Keratinocyte (primary cell): ENCODE results near the gene TADA3.

Experiments
- EZH2 ChIP-seq: IDR thresholded peaks from one replicate; pipeline ENCODE4 v1.6.1; 2012; ENCODE audit warnings: inconsistent platforms, mild to moderate bottlenecking, low read length, moderate library complexity
- TF ChIP-seq, protein P1 (sequence below), 3 experiments: IDR thresholded peaks in 1 of 3; conservative IDR thresholded peaks in 1 of 3; optimal IDR thresholded peaks in 1 of 3; 2 replicates in 2 of 3; 3 replicates in 1 of 3; pipeline versions ENCODE3 to v1.5.1; 2011; ENCODE audit warnings: low read length in 3 of 3, mild to moderate bottlenecking in 3 of 3, moderate library complexity in 2 of 3, control low read depth in 1 of 3, inconsistent platforms in 1 of 3; ENCODE audit not compliant: insufficient read depth in 2 of 3; ENCODE audit errors: extremely low read depth in 1 of 3

DNA sequence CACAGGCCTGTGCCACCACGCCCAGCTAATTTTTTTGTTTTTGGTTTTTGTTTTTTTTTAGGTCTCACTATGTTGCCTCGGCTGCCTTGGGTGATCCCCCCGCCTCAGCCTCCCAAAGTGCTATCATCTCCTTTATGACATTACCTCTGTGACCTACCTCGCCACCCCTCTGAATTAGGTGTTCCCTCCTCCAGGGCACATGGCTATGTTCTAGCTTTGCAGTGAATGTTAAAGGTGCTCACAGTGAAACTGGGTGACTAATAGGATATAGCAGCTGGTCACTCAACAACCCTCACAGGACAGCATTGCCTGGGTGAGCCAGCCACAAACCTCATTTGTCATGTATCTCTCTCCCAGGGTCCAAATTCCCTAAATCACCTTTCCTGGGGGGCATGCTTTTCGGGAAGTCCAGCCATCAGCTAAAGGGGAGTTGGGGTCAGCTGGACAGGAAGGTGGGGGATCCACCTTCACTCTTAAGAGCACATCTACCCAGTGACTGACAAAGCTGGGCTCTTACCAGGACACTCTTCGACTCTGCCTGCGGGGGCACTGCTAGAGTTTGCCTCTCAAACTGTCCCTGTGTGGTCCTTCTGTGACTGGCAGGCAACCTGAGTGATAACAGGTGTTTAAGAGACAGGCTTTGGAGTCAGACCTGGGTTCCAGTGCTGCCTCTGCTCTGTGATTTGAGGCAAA lies 16.2 kb upstream of the TADA3 start:
- TF ChIP-seq, protein P1, sequence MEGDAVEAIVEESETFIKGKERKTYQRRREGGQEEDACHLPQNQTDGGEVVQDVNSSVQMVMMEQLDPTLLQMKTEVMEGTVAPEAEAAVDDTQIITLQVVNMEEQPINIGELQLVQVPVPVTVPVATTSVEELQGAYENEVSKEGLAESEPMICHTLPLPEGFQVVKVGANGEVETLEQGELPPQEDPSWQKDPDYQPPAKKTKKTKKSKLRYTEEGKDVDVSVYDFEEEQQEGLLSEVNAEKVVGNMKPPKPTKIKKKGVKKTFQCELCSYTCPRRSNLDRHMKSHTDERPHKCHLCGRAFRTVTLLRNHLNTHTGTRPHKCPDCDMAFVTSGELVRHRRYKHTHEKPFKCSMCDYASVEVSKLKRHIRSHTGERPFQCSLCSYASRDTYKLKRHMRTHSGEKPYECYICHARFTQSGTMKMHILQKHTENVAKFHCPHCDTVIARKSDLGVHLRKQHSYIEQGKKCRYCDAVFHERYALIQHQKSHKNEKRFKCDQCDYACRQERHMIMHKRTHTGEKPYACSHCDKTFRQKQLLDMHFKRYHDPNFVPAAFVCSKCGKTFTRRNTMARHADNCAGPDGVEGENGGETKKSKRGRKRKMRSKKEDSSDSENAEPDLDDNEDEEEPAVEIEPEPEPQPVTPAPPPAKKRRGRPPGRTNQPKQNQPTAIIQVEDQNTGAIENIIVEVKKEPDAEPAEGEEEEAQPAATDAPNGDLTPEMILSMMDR (optimal IDR thresholded peaks at IDR 0.05 in 1 of 3, IDR thresholded peaks at IDR 0.05 in 1 of 3, conservative IDR thresholded peaks at IDR 0.05 in 1 of 3; ENCODE audit: extremely low read depth in 1 of 3, insufficient read depth in 2 of 3, low read length in 3 of 3), result peak; percentile 35 to 58 (median 40)
- no peak for TF ChIP-seq EZH2
